ENCODE data around the gene CALHM1.

Gene CALHM1

DNA sequence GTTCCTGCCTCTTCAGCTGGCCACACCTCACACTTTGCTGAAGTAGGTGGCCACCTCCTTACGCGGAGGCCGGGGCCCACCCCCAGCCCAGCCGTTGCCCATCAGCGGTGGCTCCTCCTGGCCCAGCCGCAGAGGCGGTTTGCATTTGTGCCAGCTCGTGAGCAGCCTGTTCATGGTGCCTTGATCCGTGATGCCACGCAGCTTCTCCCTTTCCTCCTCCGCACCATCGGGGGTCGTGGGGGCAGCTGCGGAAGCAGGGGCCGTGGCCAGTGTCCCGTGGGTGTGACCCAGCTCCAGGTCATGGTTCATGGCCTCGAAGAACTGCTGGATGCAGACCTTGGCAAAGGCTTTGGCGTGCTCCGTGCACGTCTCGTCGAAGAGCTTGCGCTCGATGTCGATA is 3.5 kb downstream of the CALHM1 start:
- H3K9ac ChIP-seq (ENCODE audit: low read depth, low read length), result no peak overlapping the region
- no peaks in the 10 kb centered on the region; the same call in 1 of the 2 replicates for H3K4me1 ChIP-seq (ENCODE audit: insufficient read depth, low read length)
- no peaks in the 10 kb centered on the region for H3K9me3 ChIP-seq (ENCODE audit: control insufficient read depth, insufficient read depth, low read length)
- no peaks in the 10 kb centered on the region for H3K36me3 ChIP-seq (ENCODE audit: insufficient read depth, low read length)

DNA sequence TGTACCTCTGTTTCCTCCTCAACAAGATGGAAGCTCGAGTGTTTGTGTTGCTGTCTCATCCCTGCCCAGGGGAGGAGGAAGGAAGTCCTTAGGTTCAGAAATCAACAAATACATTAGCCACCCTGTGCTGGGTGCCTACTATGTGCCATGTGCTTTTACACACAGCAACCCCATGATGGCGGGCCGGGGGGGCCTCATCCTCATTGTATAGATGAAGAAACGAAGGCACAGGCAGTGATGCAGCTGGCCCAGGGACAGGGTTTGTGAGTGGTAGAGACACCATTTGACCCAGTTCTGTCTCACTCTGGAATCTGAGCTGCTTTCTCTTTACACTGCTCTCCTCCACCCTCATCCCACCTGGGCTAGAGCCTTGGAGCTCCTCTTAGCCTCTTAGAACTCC is 4.7 kb downstream of the CALHM1 start:
- Histone ChIP-seq H3K36me3 (ENCODE audit: insufficient read depth, low read length) (no peaks in the 10 kb centered on the region), H3K9me3 (ENCODE audit: control insufficient read depth, insufficient read depth, low read length) (no peaks in the 10 kb centered on the region), H3K9ac (ENCODE audit: low read depth, low read length) (no peak overlapping the region), H3K4me1 (ENCODE audit: insufficient read depth, low read length) (no peaks in the 10 kb centered on the region; the same call in 1 of the 2 replicates)

DNA sequence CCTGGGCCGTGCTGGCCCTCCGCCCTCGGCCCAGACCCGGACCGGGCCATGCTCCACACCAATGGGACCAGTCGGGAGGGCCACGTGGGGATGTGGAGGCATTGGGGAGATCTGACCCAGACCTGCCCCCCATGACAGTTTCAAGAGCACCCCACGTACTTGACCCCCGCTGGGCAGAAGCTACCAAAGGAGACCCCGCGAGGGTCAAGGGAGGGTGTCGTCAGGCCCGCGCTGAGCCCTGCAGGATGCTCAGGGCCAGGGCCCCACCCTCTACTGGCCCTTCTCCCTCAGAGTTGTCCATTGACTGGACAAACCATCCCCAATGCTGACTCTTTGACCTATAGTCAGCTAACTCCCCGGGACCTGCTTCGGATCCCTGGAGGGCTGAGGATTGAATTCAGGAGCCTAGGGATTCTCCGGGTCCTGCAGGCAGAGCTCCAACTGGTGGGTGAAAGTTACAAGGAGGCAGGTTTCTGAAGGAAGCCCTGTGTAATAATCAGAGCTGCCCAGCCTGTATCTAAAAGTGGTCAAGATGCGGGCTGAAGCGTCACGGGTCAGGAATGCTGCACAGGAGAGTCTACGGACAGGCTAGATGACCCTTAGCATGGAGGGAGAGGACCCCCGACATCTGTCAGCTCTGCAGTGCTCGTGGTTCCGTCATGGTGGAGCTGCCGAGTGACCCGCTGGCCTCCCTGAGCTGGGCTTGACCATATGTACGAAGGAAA is 6.0 kb downstream of the CALHM1 start:
- no peaks in the 10 kb centered on the region; the same call in 1 of the 2 replicates for H3K4me1 ChIP-seq (ENCODE audit: insufficient read depth, low read length)
- H3K9me3 ChIP-seq (ENCODE audit: control insufficient read depth, insufficient read depth, low read length), result no peaks in the 10 kb centered on the region
- H3K36me3 ChIP-seq (ENCODE audit: insufficient read depth, low read length), result peaks cover 2% of the 10 kb centered on the region; the same call in 1 of the 2 replicates
- peak overlapping the region; percentile 66; the same call in 1 of the 2 replicates for H3K9ac ChIP-seq (ENCODE audit: low read depth, low read length)

DNA sequence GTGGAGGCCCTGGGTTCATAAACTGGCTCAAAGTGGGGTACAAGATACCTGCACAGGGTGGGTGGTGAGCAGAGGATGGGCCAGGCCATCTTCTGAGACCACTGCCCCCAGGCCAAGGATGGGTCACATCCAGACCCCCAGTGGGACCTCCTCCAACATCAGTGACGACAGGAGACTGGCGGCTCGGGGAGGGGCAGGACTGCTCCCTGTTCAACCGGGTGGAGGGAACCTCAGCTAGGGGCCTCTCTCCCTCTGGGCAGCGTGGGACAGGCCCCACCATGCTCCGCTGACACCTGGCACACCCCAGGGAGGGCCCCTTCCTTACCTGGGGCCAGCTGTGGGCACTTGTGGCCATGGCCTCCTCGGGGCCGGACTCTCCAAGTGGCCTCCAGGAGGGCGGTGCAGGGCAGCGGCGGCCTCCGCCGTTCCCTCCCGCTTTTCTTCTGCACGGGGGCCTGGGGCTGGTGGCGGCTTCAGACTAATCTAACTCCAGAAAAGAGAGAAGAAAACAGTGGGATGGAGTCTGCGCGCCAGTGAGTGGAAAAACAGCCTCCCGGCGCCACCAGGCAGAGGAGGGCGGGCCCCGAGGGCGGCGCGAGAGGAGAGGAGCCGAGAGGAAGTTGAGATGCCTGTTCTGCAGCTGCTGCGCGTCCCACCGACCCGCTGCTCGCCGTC is 6.7 kb downstream of the CALHM1 start, which contains the start of gene CALHM2:
Gene CALHM2, minus strand, starts transcription at position 540 of the 675 bp plus-strand sequence. CDS start 2,429 bp downstream, outside the sequence.
- Histone ChIP-seq H3K9ac (ENCODE audit: low read depth, low read length) (peak within 1 kb of the TSS; percentile 66; the same call in 1 of the 2 replicates), H3K36me3 (ENCODE audit: insufficient read depth, low read length) (peaks cover 4% of the 10 kb centered on the region; the same call in 1 of the 2 replicates), H3K4me1 (ENCODE audit: insufficient read depth, low read length) (no peaks in the 10 kb centered on the region; the same call in 1 of the 2 replicates), H3K9me3 (ENCODE audit: control insufficient read depth, insufficient read depth, low read length) (no peaks in the 10 kb centered on the region)

DNA sequence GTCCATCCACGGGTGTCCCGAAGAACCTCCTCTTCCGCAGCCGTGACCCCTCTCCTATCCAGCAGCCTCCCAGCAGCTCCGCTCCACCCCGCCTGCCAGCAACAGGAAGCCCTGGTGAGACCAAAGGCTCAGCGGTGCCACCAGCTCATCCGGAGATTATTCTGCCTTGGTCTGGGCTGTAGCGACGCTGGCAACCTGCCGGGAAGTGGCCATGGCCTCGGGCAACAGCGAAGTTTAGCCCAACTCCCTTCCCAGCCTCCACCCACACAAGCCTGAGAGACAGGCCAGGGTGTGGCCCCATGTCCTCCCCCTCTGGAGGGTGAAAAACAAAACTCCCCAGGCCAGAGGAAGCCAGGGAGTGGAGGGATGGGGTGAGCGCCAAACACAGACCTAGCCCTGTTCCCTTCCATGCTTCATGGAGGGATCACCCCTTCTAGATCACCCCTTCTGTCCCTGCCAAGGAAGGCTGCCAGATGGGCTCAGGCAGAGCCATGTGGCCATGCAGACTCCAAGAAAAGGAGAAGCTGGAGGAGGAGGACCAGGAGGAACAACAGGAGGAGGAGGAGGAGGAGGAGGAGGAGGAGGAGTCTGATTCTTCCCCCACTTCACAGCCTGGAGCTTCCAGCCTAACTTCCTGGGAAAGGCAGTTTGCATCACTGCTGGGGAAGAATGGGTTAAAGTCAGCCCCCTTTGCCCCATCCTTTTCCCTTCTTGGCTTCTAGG is 7.4 kb downstream of the CALHM1 start:
- Histone ChIP-seq H3K9ac (ENCODE audit: low read depth, low read length) (peak overlapping the region; percentile 66; the same call in 1 of the 2 replicates), H3K36me3 (ENCODE audit: insufficient read depth, low read length) (peaks cover 4% of the 10 kb centered on the region; the same call in 1 of the 2 replicates), H3K9me3 (ENCODE audit: control insufficient read depth, insufficient read depth, low read length) (no peaks in the 10 kb centered on the region), H3K4me1 (ENCODE audit: insufficient read depth, low read length) (no peaks in the 10 kb centered on the region; the same call in 1 of the 2 replicates)

DNA sequence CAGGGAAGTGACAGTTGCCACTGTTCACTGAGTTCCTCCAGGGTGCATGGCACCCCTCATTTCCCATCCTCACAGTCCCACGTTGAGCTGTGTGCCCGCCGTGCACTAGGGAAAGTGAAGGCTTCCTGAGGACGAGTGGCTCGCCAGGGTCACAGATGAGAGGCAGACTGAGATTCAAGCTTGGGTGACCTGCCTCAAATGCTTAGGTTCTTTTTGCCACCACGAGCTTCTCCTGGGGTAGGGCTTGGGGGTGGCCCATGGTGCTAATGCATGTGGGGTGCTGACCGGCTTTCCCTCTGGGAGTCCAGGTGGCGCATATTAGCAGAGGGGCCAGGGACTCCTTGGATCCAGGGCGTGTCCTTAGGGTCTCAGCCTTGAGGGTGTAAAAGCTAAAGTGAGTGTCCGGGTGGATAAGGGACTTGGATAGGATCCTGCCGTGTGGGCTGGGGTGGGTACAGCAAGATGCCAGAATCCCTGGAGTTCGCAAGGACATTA is 8.5 kb downstream of the CALHM1 start:
- no peaks in the 10 kb centered on the region; the same call in 1 of the 2 replicates for H3K4me1 ChIP-seq (ENCODE audit: insufficient read depth, low read length)
- H3K9me3 ChIP-seq (ENCODE audit: control insufficient read depth, insufficient read depth, low read length), result no peaks in the 10 kb centered on the region
- peaks cover 4% of the 10 kb centered on the region for H3K36me3 ChIP-seq (ENCODE audit: insufficient read depth, low read length)
- H3K9ac ChIP-seq (ENCODE audit: low read depth, low read length), result no peak overlapping the region

DNA sequence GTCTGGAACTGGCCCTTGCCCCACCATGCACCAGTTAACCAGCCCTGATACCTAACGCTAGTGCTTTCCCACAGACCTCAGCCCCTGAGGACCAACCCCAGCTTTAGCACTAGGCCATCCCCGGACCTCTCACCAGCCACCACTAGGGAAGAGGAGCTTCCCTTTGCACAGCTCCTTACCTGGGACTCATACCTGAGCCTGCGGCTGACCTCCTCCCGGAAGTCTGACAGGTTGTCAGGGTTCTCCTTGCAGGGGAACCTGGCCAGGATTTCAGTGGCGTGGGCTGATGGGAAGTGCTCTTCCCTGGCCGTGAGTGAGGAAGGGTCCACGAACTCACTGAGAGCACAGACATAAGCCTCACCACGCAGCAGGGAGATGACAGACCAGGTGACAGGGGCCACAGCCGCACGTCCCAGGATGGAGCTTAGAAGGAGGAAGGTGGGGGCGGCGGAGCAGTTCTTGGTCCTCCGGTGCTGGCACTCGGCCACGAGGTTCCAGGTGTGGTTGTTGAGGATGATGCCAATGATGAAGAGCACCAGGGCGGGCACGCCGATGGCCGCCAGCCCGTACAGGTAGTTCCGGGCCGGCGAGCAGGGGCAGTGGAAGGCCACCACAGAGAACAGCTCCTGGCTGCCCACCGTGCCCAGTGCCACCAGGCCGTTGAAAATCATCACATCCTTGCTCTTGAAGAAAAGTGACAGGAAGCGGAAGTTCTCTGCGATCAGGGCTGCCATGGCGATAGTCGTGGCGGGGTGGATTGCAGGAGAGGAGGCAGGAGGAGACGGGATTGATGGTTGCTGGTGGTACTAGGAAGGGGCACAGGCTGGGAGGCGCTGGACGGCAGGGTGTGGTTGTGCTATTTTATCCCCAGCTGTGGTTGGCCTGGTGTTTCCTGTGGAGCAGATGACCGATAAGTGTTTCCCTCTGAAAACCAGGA is 9.2 kb downstream of the CALHM1 start:
- Histone ChIP-seq H3K4me1 (ENCODE audit: insufficient read depth, low read length) (no peaks in the 10 kb centered on the region; the same call in 1 of the 2 replicates), H3K36me3 (ENCODE audit: insufficient read depth, low read length) (peaks cover 11% of the 10 kb centered on the region), H3K9ac (ENCODE audit: low read depth, low read length) (no peak overlapping the region), H3K9me3 (ENCODE audit: control insufficient read depth, insufficient read depth, low read length) (no peaks in the 10 kb centered on the region)

DNA sequence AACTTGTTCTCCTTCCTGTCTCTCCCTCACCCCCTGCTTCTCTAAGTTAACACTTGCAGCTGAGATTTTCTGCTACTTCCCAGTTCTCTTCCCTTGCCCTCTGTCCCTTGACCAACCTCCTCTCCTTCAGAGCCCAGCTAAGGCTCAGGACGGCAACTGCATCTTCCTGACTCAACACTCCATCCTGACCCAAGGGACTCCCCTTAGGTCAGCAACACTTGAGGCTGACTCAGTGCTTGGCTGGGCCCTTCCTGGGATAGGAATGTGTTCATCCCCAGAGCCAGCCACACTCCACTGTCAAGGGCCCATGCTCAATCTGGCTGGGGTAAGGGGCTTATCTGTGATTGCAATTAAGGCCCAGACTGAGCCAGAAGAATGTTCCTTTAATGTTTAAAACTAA is 10.0 kb downstream of the CALHM1 start:
- no peak overlapping the region for H3K9ac ChIP-seq (ENCODE audit: low read depth, low read length)
- peaks cover 16% of the 10 kb centered on the region for H3K36me3 ChIP-seq (ENCODE audit: insufficient read depth, low read length)
- no peaks in the 10 kb centered on the region for H3K9me3 ChIP-seq (ENCODE audit: control insufficient read depth, insufficient read depth, low read length)
- no peaks in the 10 kb centered on the region; the same call in 1 of the 2 replicates for H3K4me1 ChIP-seq (ENCODE audit: insufficient read depth, low read length)

DNA sequence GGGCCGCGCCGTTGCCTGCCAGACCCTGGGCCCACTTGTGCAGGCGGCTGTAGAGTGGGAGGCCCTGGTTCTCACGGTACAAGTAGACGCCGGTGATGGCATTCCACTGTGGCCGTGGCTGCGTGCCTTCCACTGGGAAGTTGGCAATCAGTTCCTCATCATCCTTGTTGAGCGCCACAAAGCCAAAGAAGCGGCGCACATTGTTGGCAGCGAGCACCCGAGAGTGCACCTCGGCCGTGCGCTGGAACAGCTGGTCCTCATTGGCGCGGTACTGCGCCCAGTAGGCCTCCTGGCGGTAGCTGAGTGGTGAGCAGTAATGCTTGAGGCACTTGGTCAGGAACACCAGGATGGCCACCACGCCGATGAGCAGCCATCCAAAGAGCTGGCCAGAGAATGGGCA is 11.5 kb downstream of the CALHM1 start:
- H3K4me1 ChIP-seq (ENCODE audit: insufficient read depth, low read length), result no peaks in the 10 kb centered on the region; the same call in 1 of the 2 replicates
- H3K36me3 ChIP-seq (ENCODE audit: insufficient read depth, low read length), result peaks cover 26% of the 10 kb centered on the region
- H3K9me3 ChIP-seq (ENCODE audit: control insufficient read depth, insufficient read depth, low read length), result no peaks in the 10 kb centered on the region; the same call in 1 of the 2 replicates
- no peak overlapping the region for H3K9ac ChIP-seq (ENCODE audit: low read depth, low read length)

DNA sequence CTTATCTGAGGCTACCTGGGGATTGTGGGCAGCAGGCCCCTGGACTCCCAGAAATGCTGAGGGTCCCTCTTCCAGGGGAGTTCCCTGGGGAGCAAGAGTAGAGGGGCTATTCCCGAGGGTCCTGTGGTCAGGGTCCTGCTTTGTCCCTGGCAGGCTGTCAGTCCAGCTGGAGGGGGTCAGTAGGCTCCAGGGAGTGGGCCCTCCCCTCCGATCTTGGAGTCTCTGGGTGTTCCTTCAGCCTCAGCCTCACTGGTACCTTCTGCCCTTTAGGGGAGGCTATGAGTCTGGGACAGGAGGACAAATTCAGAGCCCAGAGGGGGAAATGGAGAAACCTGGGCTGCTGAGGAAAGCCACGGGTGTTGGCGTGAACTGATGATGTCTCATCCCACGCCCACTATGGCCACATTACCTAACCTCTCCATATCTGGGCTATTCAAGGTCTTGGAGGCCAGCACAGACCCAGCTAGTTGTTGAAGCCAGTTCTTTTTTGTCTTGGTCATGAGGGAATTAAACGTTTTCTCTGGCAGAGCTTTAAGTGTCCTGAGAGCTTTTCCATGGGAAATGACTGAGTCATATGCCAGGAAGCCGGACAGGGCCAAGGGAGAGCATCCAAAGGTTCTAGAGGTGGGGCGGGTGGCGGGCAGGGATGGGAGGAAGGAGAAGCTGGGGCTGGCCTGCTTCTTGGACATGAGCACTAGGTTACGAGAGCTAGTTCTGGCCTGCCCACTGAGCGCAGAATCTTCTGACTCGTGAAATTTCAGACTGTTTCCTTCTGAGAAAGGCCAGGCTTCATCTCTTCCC is 12.7 kb downstream of the CALHM1 start:
- no peaks in the 10 kb centered on the region for H3K4me1 ChIP-seq (ENCODE audit: insufficient read depth, low read length)
- peaks cover 29% of the 10 kb centered on the region for H3K36me3 ChIP-seq (ENCODE audit: insufficient read depth, low read length)
- H3K9me3 ChIP-seq (ENCODE audit: control insufficient read depth, insufficient read depth, low read length), result no peaks in the 10 kb centered on the region; the same call in 1 of the 2 replicates
- no peak overlapping the region for H3K9ac ChIP-seq (ENCODE audit: low read depth, low read length)

DNA sequence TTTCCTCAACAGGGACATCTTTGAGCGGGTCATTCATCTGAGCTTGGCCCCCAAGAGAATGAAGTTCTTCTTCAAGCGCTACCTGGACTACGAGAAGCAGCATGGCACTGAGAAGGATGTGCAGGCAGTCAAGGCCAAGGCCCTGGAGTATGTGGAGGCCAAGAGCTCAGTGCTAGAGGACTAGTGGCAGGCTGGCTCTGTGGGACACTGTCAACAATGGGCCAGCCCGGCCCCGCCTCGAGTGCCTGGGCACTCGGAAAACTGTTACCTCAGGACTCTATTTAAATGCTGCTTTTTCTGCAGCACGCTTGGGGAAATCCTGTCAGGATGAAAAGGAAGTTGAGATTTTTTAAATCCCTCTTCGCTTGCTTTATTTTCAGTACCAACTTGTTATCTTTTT is 13.3 kb downstream of the CALHM1 start:
- Histone ChIP-seq H3K9ac (ENCODE audit: low read depth, low read length) (no peak overlapping the region), H3K4me1 (ENCODE audit: insufficient read depth, low read length) (no peaks in the 10 kb centered on the region), H3K36me3 (ENCODE audit: insufficient read depth, low read length) (peaks cover 29% of the 10 kb centered on the region), H3K9me3 (ENCODE audit: control insufficient read depth, insufficient read depth, low read length) (no peaks in the 10 kb centered on the region; the same call in 1 of the 2 replicates)

DNA sequence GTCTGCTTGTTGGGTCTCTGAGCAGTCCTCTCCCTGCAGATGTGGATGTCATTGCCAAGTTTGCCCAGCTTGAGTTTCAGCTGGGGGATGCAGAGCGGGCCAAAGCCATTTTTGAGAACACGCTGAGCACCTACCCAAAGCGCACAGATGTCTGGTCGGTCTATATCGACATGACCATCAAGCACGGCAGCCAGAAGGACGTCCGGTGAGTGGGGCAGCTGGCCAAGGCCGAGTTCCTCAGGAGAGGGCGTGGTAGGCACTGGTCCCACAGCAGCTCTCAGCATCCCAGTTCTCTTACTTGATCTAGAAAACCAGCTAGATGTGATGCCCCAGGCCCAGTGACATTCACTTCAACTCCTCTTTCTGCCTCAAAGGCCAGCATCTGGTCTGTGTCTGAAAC is 14.2 kb downstream of the CALHM1 start:
- Histone ChIP-seq H3K4me1 (ENCODE audit: insufficient read depth, low read length) (no peaks in the 10 kb centered on the region), H3K9me3 (ENCODE audit: control insufficient read depth, insufficient read depth, low read length) (no peaks in the 10 kb centered on the region; the same call in 1 of the 2 replicates), H3K36me3 (ENCODE audit: insufficient read depth, low read length) (peaks cover 35% of the 10 kb centered on the region), H3K9ac (ENCODE audit: low read depth, low read length) (no peak overlapping the region)
